Glomerular visceral epithelial cell (primary cell): ENCODE measurements around the gene PIK3C2G.

Source experiments
- DNase-seq: peaks from one replicate; pipeline ENCODE4 v3.0.0-alpha.2; 2016; ENCODE audit errors: extremely low spot score

Gene PIK3C2G

DNA sequence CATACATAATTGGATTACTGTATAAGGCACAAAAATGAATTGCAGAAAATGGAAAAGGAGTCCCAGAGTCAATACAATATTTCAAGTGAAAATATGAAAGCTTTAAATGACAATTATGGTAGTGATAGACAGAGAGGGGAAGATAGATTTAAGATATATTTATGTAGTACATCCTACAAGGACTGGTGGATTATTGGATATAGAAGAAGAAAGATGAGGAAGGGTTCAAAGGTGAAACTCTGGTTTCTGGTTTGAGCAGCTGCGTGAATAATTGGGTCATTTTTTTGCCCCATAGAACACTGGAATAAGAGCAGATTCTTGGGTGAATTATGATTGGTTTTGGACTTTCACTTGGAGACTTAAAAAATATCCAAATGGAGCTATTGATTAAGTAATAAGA, 19.4 kb downstream of the PIK3C2G start:
- DNase-seq: no peak

DNA sequence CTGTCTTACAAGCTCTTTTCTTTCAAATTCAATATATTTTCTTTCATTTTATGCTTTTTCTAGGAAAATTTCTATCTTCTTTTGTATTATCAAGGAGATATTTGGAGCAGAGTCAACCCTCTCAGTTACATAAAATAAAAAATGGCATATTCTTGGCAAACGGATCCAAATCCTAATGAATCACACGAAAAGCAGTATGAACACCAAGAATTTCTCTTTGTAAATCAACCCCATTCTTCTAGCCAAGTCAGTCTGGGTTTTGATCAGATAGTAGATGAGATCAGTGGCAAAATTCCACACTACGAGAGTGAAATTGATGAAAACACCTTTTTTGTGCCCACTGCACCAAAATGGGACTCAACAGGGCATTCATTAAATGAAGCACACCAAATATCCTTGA, 20.6 kb downstream of the PIK3C2G start:
- no peak for DNase-seq

DNA sequence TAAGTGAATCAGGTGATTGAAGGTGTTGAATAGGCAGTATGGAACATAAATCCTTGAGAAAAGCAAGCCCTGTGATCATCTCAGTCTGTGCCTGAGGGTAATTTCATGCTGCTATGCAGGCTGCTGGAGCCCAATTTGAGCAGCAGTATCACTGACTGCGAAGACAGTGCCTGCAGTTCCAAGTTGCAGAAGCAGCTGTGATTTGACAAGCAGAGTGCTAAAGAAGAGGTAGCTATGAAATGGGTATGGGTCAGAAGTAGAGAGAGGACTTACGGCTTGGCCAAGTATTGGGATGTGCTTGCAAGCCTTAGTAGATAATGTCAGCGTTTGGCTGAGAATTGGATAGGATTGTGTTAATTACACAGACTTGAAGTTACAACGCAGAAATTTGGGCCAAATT, 22.5 kb downstream of the PIK3C2G start:
- DNase-seq: no peak

DNA sequence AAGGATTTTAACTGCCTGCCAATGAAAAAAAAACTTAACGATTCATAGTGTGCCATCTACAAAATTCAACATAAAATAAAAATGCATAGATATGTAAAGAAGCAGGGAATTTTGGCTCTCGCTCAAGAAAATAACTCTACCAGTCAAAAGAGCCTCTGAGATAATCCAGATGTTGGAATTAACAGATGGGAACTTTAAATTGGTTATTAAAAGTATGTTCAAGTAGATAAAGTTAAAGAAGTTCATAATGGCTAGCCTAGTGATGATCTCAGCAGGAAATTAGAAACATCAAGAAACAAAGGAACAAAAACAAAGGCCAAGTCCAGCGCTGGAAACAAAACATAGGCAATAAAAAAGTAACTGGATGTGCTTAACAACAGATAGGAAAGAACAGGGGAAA, 23.1 kb downstream of the PIK3C2G start:
- DNase-seq: no peak

DNA sequence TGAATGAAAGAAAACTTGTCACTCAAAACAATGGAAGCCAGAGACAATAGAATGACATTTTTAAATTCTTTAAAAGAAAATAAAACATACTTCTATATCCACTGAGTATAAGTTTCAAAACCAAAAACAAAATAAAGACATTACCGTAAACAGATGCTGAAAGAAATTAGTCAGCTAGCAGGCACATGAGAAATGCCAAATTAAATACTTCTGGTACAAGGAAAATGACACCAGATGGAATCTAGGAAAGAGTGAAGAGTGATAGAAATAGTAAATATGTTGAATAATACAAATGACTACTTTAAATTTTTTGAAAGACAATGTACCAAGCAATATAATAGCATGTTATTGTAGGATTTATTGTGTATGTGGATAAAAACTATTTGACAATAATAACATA, 23.8 kb downstream of the PIK3C2G start:
- no peak for DNase-seq

DNA sequence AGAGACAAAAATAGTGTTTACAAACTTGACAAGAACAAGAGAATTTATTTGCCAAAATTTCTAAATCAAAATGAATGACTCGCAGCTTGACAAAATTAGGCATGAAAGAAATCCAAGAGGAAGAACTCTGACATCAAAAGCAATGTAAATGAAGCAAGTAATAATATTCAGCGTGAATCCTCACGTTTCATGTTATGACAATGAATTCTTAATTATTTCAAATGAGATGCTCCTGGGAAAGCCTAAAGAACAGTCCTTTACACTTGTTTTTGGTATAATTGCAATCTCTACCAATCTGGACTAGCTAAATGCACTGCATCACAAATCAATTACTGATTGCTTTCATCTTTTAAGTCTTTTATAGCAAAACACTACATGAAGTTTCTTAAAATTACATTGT, 29.1 kb downstream of the PIK3C2G start:
- no peak for DNase-seq

DNA sequence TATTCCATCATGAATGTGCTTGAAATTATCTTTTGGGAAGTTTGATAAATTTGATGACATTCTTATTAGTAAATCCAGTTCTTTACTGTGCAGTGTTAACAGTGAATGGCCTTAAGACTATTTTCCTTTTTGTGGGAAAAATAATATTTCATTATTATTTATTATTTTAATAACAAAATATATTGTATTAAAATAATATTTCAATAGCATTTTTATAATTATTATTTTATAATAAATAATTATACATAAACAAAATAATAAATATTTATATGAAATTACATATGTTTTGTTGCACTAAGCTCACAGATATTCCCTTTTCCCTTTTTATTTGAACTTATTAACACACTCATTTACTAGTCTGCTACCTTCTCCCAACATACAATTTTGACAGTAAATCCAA, 33.6 kb downstream of the PIK3C2G start:
- DNase-seq: no peak

DNA sequence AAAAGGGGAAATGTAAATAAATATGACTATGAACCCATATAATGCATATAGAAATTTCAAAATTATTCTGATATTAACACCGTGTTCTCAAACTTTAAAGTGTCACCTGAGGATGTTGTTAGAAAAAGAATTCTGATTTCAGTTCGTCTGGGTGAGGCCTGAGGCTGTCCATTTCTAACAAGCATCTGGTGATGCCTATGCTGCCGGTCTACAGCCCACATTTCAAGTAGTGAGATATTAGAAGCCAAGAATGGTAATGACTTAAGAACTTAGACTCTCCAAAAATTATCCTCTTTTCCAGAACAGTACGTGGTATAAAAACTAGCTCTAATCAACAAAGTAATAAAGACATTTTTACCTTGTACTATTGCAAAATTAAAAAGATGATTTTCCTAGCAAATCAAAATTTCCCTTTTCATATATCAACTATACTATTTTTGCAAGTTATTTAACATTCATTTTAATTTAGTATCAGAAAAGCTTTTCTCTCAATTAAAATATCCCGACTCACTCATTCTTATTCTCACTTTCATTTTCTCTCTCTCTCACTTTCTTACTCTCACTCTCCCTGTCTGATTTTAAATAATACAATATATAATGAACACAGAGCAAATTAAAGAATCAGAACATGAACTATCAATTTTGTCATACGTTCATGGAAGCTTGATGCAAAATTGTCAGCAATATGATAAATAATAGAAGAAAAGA, 35.0 kb downstream of the PIK3C2G start:
- no peak for DNase-seq

DNA sequence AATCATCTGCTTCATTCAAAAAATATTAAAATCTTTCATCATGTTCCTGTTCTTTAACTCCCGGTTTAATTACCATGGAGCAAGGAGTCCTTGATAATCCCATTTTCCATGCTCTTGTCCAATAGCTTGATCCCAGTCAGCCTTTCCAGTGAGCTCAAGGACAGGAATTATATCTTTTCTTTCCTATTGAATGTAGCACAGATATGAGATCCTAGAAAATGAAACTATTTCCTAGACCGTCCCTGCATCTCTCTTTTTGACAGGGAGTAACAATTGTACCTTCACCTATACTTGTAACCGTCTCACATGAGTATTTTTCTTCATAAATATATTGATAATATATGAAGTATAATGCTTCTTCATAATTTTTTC, 35.6 kb downstream of the PIK3C2G start:
- DNase-seq: no peak

DNA sequence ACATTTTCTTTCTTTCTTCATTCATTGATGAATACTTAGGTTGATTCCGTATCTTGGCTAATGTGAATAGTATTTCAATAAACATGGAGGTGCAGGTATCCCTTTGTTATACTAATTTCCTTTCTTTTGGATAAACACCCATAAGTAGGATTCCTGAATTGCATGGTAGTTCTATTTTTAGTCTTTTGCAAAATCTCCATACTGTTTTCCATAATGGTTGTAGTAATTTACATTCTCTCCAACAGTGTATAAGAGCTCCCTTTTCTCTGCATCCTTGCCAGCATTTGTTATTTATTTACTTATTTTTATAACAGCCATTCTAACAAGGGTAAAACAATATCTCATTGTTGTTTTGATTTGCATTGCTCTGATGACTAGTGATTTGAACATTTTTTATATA, 36.6 kb downstream of the PIK3C2G start:
- no peak for DNase-seq

DNA sequence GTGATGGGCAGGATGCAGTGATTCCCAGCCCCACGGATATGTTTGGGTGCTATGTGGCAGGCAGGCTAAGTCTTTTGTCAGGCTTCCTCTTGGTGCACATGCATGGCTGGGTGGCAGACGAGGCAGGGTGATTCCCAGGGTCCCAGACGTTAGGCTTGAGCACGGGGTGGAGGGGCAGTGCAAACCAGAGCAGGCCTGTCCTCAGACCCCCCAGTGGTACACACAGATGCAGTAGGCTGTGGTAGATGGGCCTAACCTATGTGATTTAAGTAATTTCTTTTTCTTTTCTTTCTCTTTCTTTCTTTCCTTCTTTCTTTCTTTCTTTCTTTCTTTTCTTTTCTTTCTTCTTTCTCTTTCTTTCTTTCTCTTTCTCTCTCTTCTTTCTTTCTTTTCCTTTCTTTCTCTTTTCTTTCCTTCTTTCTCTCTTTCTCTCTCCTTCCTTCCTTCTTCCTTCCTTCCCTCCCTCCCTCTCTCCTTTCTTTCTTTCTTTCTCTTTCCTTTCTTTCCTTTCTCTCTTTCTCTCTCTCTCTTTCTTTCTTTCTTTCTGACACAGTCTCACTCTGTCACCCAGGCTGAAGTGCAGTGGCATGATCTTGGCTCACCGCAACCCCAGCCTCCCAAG, 41.6 kb downstream of the PIK3C2G start:
- DNase-seq: no peak

DNA sequence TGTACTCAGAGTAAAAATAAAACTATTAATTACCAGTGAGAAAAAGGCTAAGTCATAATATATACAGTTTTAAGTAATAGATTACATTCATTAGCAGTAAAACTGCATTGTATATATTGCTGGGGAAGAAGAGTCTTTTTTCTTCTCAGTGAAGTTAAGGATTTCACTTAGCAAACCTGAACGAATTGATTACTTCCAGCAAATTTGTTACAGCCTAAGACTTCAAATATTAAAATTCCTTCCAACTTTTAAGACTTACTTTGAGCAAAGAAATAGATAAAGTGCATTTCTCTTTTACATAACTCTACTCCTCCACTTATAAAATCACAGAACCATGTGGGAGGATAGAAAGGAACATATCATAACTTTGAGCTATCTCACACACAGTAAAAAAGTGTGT, 43.3 kb downstream of the PIK3C2G start:
- DNase-seq: no peak

DNA sequence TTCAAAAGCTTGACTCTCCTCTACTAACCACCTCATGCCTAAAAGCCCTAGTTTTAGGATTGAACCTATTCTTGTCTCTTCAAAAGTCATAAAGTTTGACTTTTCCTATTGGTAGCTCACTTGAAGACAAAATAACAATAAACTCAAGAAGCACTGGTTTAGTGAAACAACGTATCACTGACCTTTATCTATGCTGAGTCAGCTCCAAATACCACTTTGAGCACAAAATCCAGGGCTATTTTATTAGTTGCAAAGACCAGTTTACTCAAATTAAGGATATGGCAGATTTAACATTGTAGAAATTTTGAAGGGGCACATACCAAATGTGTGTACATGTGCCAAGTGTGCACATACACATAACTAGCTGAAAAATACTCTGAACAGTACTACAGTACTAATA, 45.0 kb downstream of the PIK3C2G start:
- no peak for DNase-seq

DNA sequence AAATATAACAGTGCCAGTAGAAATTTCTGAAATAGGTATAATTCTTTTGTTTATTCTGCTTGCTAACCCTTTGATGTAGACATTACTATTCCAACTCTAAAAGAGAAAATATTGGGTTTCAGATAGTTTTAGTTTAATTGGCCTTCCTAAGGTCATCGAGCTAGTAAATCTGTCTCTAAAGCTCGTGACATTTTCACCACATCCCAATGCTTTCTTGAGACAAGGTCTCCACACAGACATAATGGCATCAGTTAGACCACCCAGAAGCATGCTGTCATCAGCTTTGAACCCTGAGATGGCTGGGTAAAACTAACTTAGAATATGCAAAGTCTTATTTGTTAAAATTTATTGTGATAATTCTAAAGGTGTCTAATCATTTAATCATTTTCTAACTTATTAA, 52.0 kb downstream of the PIK3C2G start:
- DNase-seq: no peak

DNA sequence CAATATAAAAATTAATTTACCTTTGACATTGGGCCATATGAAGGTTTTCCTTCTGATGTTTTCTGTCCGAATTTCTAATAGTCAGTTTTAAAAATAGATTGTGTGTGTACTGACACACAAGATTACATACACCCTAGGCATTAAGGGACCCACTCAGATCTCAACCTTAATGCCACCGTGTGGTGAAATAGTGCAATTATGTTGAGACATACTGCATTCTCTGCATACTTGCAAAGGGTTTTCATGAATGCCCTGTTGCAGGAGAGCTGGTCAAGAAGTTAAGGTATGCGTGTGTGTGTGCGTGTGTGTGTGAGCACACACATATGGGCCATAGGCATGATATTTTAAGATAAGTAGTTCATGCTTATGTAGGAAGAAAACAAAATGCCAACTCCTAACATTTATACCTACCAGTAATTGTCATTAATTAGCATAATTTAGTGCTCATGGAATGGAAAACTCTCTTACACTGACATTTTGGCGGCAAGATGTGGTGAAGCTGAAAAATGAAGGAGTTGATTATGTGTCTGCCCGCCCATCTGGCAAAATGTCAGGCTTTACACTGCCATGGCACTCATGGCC, 58.8 kb downstream of the PIK3C2G start:
- DNase-seq: peak; percentile 67

DNA sequence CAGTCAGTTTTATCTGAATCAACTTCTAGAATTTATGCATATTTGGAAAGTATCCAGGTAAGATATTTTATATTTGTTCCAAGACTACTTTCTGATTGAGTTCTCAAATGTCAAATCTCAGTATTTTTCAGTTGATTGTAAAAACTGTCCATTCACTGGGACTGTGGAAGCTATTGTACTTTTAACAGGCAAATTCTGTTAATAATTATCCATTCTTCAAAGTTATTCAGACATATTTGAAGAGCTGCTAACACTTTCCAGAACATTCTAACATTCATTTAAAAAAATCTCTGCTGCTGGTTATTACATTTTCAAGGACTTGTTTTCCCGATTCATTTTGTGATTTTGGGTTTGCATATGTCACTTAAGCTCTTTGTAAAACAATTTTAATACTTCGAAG, 59.7 kb downstream of the PIK3C2G start:
- DNase-seq: no peak

DNA sequence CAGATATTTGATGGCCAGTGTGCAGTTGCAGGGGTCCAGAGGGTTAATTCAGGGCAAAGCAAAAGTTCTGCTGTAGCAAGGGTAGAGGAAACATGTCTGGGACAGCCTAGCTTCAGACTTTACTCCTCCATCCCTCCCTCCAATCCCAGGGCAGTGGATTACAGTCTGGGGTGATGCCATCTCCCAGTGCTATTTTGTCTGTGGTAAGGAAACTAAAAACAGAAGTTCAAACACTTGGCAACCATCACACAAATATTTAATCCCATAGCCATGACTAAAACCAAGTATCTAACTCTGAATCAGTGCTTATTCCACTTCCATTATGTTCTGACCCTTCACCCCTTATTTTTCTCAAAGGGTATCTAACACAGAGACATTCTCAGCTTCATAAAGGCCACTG, 61.8 kb downstream of the PIK3C2G start:
- DNase-seq: no peak

DNA sequence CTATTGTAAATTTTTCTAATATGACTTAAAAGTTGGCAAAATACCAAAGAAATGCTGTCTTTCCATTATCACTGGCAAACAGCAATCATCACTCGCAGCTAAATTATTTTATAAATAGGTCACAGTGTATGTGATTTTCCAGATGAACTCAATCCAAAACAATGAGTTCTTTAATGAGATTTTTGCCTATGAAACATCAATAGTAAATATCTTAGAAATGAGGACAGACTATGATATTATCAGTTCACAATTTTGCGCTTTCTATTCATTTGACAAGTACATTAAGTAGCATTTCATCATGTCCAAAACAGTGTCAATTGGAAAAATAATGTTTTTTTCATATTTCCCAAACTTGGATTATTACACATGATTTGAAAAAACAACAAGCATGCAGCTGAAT, 65.7 kb downstream of the PIK3C2G start:
- no peak for DNase-seq

DNA sequence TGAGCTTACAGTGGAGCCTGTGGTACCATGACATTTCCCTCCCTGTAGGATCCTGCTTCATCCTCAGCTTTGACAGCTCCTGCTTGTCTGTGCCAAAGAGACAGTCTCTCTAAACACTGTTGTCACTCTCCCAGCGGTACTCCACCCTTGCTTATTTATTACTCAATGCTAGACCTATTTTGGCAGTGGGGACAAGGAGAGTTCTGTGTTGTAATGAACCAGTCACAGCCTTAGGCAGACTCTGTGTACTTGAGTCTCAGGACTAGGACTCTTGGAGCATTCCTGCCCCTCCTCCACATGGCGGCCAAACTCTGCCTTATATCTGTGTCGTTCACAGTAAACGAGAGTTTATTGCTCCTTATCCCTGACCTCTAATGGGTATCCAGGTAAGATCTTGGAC, 70.9 kb downstream of the PIK3C2G start:
- DNase-seq: no peak

DNA sequence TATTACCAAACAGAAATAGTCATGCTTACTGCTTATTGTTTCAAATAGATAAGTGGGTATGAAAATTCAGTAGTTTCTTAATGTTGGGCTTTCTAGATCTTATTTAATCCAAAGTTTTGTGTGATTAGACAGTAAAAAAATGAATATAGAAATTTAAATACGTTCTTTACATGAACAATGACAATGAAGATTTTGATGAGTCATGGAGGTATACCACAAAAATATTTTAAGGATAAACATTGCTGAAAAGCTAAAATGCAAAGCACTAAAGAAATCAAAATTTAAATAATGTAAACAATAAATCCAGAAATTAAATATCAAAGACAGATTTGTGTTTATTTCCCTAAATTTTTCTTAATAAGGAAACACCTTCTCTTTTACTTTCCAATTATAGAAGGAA, 78.3 kb downstream of the PIK3C2G start:
- no peak for DNase-seq

DNA sequence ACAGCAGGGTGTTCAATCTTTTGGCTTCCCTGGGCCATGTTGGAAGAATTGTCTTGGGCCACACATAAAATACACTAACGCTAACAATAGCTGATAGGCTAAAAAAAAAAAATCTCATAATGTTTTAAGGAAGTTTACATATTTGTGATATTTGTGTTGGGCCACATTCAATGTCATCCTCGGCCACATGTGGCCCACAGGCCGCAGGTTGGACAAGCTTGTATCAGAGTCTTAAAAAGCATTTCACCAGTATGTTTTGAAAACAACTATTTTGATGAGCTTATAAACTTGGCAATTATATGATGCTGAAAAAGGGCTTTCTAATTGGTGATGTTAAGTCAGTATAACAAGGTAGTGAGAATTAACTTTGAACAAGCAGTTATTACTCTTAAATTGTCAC, 78.9 kb downstream of the PIK3C2G start:
- DNase-seq: no peak

DNA sequence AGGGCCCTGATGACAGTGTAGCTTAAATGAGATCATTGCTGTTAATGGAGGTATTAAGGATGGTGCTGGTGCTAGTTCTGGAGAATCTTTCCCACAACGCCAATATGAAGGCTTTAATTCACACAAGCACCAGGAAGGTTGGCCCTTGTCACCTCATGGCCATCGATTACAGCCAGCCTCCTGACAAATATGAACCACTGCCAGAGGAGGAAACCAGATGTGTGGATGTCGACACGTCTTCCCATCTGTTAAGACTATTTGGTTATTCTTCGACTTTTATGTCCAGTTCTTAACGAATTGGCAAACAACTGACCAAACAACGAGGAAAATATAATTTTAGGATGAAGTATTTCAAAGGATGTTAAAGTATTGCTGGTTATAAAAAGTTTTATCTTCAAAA, 79.5 kb downstream of the PIK3C2G start:
- DNase-seq: no peak

DNA sequence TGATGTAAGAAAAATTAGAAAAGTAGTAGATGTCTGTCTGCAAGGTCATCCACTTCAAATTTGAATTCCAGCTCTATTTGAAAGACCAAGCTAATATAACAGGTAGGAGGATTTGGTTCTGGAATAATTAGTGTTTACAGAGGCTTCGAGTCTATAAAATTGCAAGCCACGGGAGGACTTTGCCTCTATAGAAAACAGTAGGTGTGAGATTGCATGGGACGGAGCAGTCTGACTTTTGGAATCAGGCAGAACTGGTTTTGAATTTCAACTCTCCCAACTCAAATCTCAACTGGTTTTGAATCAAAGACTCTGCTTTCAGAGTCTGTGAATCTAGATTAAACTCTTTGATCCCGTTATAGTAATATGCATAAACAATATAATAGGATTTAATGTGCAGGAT, 82.4 kb downstream of the PIK3C2G start:
- DNase-seq: no peak
